Measurements from ENCODE around the gene IQSEC3.

IQSEC3 gene

GRCh38 chr12:80681-81190 lies 14.2 kb downstream of the IQSEC3 start:
- DNase-seq (ENCODE audit: low spot score) = no peak

DNA sequence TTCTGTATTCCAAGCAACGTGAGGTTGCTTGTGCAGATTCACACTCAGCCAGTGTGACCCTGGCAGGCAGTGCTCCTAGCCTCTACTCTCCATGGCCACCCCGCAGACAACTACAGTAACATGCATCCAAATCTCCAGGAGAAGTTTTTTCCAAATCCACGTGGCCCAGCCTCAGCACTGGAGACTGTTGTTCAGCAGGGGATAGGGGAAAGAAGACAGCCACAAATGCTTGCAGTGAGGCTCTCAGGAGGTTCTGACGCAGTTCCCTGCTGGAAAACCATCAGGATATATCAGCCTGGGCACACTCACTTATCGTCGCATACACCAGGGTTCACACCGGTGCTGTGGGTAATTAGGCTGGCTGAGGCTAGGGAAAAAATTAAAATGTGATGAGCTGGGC lies 16.2 kb downstream of the IQSEC3 start:
- no peak for DNase-seq (ENCODE audit: low spot score)

GRCh38 chr12:84056-84455 lies 17.5 kb downstream of the IQSEC3 start:
- no peak for DNase-seq (ENCODE audit: low spot score)

DNA sequence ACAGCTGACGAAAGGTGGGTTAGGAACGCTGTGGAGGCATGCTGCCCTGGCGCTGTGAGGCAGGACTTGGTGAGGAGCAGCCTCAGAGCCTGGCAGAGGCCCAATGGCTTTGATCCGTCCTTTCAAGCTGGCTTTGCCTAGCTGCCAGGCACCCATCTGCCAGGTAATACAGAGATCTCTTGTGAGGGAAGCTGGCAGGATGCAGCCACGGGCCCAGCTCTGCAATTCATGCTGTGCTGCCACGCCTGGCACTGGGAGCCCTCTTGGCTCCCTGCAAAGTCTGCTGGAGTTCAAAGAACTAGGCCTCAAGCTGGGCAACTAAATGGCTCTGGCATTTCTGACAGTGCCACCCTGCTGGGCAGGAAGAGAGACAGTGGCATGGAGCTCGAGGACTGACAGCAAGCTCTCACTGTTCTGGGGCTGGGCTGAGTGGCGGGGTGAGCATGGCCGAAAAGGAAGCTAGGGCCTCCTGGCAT lies 18.7 kb downstream of the IQSEC3 start:
- no peak for DNase-seq (ENCODE audit: low spot score)

- DNase-seq (ENCODE audit: low spot score) = no peak
These were observed 20.7 kb downstream of the IQSEC3 start for GRCh38 chr12:87315-87714.

GRCh38 chr12:87856-88255 lies 21.3 kb downstream of the IQSEC3 start:
- no peak for DNase-seq (ENCODE audit: low spot score)

GRCh38 chr12:89653-90052 lies 23.1 kb downstream of the IQSEC3 start:
- no peak for DNase-seq (ENCODE audit: low spot score)

DNA sequence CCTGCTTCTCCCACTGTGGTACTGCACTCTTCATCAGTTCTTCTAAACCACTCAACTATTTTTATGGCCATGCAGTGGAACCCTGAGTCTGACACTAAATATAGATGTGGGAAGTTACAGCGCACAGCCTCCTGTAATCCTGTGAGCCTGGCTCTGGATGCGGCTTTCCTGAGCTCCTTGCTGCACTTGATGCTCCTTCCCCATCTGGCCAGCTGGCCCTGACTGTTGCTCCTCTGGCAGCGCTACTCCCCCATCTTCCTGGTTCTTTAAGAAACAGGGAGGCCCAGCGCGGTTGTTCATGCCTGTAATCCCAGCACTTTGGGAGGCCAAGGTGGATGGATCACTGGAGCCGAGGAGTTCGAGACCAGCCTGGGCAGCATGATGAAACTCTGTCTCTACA lies 24.6 kb downstream of the IQSEC3 start:
- no peak for DNase-seq (ENCODE audit: low spot score)

- DNase-seq (ENCODE audit: low spot score) = no peak
These were observed 26.9 kb downstream of the IQSEC3 start for GRCh38 chr12:93266-94005.

DNA sequence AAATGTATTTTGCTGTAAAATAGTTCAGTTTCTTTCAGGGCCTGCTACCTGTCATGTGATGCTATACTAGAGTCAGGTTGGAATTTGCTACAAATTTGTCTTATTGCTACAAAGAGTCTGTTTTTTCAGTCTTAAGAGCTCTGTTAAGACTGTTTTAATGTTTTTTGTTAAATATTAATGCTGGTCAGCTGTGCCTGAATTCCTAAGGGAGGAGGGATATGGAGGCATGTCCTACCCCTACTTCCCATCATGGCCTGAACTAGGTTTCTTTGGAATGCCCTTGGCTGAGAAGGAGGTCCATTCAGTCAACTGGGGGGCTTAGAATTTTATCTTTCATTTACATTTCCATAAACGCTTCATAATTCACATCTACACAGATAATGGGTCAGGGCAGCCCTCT lies 30.0 kb downstream of the IQSEC3 start:
- no peak for DNase-seq (ENCODE audit: low spot score)

DNA sequence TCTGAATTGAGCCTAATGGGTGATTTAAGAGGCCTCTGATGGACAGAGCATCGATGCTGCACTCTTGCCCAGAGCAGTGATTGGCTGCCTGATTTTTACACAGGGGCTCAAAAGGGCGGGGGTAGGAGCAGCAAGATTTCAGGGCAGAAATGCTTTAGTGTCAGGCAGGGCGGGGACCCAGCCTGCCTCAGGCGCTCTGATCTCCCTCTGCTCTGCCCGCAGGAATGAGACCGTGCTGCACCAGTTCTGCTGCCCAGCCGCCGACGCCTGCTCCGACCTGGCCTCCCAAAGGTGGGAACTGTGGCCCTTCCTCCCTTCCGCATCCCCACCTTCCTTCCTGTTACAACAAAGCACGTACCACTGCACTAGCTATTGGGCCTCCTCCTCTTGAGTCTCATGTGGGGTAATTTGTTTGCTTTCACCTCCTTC lies 32.4 kb downstream of the IQSEC3 start:
- DNase-seq (ENCODE audit: low spot score) = no peak

- peak; percentile 53 for DNase-seq (ENCODE audit: low spot score)
These were observed 33.0 kb downstream of the IQSEC3 start for GRCh38 chr12:99605-100004.

GRCh38 chr12:101969-102878 lies 35.7 kb downstream of the IQSEC3 start:
- no peak for DNase-seq (ENCODE audit: low spot score)

DNA sequence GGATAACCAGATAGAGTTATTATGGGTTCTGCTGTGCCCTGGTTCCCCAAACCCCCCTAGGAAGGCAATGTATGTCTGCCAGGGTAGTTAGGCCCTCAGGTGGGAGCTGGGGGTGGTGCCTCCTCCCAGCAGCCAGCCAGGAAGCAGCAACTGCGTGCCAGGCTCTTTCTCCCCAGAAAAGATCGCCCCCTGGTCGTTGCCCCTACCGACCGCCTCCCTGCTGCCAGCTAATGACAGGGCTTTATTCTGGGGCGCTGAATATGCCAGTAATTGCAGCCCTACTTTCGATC lies 36.3 kb downstream of the IQSEC3 start:
- DNase-seq (ENCODE audit: low spot score) = no peak

DNA sequence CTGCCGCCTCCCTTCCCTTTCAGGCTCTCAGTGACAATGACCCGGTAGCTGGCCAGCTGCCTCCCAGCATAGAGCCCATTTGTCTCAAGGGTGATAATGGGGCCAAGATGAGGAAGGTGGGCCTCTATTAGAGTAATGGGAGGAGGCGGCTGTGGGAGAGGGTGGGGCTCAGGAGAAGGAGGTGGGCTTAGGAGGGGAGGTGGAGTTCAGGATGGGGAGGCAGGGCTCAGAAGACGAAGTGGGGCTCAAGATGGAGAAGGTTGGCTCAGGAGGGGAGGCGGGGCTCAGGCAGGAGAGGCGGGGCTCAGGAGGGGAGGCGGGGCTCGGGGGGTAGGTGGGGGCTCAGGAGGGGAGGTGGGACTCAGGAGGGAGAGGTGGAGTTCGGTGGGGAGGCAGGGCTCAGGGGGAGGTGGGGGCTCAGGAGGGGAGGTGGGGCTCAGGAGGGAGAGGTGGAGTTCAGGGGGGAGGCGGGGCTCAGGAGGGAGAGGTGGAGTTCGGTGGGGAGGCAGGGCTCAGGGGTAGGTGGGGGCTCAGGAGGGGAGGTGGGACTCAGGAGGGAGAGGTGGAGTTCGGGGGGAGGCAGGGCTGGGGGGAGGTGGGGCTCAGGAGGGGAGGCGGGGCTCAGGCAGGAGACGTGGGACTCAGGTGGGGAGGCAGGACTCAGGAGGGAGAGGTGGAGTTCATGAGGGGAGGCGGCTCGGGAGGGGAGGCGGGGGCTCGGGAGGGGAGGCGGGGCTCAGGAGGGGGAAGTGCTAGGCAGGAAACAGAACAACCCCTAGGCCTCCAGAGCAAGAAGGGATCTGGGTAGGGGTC lies 36.8 kb downstream of the IQSEC3 start:
- no peak for DNase-seq (ENCODE audit: low spot score)

GRCh38 chr12:104551-105081 lies 38.0 kb downstream of the IQSEC3 start:
- DNase-seq (ENCODE audit: low spot score) = no peak

DNA sequence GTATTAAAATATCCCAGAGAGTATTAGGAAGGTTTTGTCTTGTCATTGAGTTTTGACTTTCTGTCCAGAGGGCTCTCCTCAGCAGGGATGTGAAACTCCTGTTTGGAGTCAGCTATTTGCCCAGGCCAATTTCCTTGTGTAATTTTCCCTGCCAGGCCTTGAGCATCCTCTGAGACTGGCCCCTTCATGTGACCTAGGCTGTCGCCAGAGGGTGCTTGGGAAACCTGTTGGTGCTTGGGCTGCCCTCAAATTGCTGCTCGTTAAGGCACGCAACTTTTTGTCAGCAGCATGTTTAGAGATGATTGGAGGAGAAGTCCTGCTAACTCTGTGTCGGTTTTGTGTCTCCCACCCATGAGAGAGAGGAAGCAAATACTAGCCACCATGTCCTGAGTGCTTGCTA lies 39.1 kb downstream of the IQSEC3 start:
- DNase-seq (ENCODE audit: low spot score) = no peak

- no peak for DNase-seq (ENCODE audit: low spot score)
These were observed 39.6 kb downstream of the IQSEC3 start for GRCh38 chr12:106118-106591.

- DNase-seq (ENCODE audit: low spot score) = no peak
These were observed 42.0 kb downstream of the IQSEC3 start for GRCh38 chr12:108594-108993.

DNA sequence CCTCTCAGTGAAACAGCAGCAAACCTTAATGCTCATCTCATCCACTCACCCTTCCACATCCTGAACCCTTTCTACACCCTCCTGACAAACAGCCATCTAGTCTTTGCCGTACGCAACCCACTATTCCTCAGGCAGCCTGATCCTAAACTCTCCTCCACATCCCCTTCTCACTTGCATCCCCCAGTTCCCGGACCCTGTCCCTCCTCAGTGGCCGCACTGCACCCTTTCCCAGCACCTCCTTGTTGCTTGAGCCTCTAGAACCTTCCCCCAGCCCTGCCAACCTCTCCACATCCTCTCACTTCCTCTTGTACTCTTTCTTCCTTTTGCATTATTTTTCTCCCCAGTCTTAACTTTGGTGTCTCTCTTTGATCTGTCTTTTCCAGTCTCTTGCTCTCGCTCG lies 42.9 kb downstream of the IQSEC3 start:
- DNase-seq (ENCODE audit: low spot score) = no peak

GRCh38 chr12:109872-110271 lies 43.3 kb downstream of the IQSEC3 start:
- no peak for DNase-seq (ENCODE audit: low spot score)
